Measurements from ENCODE around the gene MACROD1.

Gene MACROD1

GRCh38 chr11:64110465-64111375 is 55.2 kb downstream of the MACROD1 start:
- peak; percentile 68 for DNase-seq

- DNase-seq, result no peak
These were observed 56.6 kb downstream of the MACROD1 start for GRCh38 chr11:64109332-64109731.

DNA sequence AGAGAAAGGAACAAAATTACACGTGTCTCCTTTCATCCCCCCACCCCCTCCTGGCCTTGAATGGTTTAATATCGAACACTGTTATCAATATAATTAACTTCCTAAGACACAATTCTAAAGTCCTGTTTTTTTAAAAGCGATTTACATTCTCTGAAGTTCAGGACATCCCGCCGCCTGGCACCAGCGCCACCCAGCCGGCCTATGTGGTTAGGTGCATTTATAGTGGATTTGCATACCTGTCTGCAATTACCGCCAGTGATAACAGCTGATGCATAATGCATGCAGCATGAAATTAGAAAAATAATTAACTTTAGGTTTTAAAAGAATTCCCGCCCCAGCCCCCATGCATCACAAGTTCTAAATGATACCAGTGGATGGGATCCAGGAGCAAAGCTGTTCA is 58.6 kb downstream of the MACROD1 start:
- no peak for DNase-seq

DNA sequence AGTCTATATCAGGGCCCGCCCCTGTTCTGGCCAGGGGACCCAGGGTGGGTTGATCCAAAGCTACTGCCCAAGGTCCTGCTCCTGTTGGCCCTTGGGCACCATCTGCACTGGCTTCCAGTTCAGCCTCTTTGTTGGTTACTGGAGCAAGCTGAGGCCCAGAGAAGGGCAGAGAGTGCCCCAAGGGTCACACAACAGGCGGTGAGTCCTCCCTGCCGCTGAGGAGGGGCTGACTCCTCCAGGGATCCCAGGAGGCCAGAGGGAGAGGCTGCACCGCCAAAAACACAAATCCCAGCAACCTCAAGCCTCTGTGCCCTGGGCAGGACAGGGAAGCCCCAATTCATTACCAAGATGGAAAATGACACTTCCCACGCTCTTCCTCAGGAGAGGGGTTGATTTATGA is 61.3 kb downstream of the MACROD1 start:
- DNase-seq, result no peak

- no peak for DNase-seq
These were observed 62.5 kb downstream of the MACROD1 start for GRCh38 chr11:64103277-64103985.

DNA sequence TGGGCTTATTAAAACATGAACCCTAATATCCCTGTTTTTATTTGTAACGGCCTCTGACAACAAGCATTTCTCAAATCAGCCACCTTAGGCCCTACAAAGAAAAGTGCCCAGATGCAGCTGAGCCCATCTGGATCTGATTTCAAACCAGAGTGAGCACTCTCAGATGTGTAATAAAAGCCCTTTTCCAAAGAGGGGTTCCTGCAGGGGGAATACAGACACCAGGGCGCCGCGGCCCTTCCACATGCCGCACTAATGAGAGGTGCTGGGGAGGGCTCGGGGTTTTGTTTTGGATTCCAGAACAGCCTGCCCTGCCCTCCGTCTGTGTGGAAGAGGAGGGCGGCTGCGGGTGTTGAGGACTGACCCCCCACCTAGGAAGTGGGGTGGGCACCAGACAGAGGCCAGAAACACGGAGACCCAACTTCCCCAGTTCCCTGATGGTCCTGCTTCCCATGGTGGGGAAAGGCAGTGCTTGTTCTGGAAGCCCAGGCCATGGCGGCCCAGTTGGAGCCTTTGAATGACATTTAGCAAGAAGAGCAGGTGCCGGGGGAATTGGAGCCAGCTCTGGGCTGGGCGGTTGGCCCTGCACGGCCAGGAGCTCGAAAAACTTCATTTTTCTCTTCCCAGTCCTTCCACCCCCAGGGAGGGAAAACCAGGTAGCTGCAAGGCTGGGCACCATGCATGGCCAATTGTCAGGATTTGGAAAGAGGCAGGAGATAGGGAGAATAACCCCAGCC is 63.7 kb downstream of the MACROD1 start:
- no peak for DNase-seq

GRCh38 chr11:64101461-64101860 is 64.5 kb downstream of the MACROD1 start:
- peak; percentile 54 for DNase-seq

DNA sequence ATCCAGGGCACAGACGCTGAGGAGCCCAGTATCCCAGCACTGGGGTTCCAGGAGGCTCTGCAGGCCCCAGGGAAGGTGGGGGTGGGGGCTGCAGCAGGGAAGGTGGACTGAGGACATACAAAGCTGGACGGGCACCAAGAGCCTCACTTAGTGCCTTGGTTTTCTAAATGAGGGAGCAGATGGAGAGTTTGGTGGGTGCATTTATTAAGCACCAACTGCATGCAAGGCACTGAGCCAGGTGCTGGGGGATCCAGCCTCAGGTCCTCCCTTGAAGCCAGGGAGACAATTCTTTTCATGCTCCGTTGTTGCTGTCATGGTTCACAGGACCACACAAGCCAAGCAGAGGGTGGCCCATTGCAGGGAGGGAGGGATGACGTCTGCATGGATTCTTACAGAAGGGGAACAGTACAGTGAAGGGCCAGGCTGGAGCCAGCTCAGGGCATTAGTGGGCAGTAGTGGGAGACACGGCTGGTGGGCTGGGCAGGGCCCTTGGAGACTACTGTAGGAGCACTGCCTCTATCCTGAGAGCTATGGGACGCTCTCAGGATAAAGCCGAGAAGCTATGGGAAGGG is 65.0 kb downstream of the MACROD1 start:
- no peak for DNase-seq

DNA sequence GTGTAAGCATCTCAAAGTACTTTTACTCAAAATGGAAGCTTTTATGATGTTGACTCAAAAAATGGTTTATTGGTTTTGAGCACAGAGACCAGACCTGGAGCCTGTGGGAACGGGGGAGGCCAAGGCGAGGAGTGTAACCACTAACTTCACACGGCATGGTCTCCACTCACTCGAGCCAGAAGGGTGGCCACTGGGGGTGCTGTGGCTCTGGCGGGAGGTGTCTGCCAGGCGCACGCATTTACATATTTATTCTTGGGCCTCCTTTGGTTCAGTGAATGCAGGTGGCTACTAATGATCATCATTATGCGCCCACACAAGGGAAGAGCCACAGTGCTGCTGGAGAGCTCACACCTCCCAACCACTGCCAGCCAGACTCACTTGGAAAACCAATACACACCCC is 65.6 kb downstream of the MACROD1 start:
- no peak for DNase-seq

DNA sequence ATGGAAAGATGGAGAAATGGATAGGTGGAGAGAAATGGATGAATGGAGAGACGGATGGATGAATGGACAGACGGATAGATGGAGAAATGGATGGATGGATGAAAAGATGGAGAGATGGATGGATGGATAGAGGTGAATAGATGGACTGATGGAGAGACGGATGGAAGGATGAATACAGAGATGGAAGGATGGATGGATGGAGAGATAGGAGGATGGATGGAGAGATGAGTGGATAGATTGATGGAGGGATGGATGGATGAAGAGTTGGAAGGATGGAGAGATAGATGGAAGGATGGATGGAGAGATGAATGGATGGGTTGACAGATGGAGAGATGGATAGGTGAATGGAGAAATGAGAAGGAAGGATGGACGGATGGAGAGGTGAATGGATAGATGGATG is 66.5 kb downstream of the MACROD1 start:
- no peak for DNase-seq

GRCh38 chr11:64098318-64098831 is 67.5 kb downstream of the MACROD1 start:
- DNase-seq, result no peak

- no peak for DNase-seq
These were observed 68.2 kb downstream of the MACROD1 start for GRCh38 chr11:64097468-64098317.

GRCh38 chr11:64096835-64097234 is 69.1 kb downstream of the MACROD1 start:
- no peak for DNase-seq

GRCh38 chr11:64095949-64096348 is 70.0 kb downstream of the MACROD1 start:
- no peak for DNase-seq

DNA sequence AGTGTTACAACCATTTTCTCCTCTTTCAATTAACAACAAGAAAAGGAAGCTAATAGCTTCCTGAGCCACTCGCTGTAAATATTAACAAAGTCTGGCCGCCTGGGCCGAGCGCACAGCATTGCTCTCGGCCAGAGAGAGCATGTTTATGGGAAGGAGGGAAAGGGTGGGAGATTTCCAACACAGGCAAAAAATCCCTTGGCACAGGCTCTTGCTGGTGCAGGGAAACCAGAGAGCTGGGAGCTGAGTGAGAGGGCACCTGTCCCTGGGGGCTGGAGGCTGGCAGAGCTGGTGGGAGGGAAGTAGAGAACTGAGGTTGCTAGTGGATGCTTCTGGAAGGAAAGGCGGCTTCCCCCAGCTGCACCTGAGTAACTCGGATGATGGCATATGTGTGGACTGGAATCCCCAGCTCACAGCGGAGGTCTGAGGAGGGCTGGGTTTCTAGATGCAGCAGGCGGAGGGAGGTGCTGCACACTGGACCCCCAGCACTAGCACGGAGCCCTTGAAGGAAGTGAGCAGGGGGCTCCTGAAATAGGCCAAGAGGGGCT is 70.6 kb downstream of the MACROD1 start:
- no peak for DNase-seq

- DNase-seq, result no peak
These were observed 71.3 kb downstream of the MACROD1 start for GRCh38 chr11:64094463-64095260.

DNA sequence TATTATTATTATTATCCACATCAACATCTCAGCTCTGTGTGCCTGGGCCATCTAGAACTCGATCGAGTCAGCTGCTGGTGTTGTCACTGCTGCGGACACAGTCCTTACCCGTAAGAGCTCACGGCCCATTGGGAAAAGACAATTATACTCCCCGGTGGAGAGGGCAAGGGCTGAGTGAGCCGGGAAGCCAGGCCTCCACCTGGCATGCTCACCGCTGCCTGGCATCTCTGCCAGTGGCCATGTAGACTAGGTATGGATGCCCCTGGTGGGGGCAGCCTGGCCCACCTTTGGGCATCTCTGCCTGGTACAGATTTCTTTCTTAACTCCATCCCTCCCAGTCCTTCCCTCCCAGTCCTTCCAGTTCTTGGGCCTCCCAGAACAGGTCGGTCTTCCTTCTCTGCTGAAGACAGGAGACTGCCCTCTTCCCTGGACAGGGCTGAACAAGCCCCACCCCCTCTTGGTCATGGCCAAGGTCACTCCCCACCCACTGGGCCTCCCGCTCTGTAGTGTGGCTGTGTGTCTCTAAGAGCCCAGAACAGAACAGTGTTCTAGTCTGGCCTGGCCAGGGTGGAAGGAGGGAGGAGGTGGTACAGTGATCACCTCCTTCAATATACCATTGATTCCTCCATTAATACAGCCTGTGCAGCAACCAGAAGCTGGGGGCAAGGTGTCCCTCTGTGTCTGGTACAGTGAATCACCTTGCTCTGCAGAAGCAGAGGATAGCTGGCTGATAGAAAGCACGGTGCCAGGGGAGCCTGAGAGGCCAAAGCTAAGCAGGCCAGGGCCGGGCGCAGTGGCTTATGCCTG is 72.5 kb downstream of the MACROD1 start:
- no peak for DNase-seq

GRCh38 chr11:64092761-64093136 is 73.2 kb downstream of the MACROD1 start:
- DNase-seq, result no peak

DNA sequence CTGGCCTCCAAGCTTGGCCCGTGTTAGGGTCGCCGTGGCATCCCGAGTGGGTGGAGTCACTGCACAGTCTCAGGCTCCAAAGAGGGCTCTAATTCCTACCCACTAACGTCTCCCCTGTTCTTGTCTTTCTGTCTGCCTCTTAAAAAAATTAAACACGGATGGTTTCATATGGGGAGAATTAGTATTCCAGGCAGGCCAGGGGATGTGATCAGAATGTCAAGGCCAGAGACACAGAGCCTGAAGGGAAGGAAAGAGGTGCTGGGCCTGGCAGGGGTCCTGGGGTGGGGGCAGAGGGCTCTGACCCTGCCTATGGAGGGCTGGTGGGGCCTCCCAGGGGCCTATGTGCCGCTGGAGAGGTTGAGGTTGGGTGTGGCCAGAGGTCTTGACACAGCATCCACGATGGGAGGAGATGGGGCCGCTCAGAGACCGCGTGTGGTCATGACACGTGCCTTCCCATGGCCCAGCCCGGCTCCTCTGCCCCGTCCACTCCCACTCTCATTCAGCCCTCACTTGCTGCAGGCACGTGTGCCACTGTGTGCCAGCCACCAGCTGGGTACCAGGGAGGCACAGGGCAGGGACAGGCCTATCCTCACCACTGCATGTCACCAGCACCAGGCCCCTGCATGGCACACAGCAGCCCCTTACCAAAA is 73.7 kb downstream of the MACROD1 start:
- DNase-seq, result no peak
